ENCODE data around the gene ADARB2. TPM values are rescaled to one million over a fixed set of nuclear protein-coding genes. Genes with fewer than 3 reads are reported as not detected.
A peak's percentile ranks its signal among the peaks of the same experiment; 100 is the strongest.

ADARB2 gene
- total and polyA plus RNA-seq, 10 of the 15 experiments (the other 5 are each of a cell fraction or from before 2014, with no cell fraction given), result 0.02 to 4.1 (median 0.76) TPM

DNA sequence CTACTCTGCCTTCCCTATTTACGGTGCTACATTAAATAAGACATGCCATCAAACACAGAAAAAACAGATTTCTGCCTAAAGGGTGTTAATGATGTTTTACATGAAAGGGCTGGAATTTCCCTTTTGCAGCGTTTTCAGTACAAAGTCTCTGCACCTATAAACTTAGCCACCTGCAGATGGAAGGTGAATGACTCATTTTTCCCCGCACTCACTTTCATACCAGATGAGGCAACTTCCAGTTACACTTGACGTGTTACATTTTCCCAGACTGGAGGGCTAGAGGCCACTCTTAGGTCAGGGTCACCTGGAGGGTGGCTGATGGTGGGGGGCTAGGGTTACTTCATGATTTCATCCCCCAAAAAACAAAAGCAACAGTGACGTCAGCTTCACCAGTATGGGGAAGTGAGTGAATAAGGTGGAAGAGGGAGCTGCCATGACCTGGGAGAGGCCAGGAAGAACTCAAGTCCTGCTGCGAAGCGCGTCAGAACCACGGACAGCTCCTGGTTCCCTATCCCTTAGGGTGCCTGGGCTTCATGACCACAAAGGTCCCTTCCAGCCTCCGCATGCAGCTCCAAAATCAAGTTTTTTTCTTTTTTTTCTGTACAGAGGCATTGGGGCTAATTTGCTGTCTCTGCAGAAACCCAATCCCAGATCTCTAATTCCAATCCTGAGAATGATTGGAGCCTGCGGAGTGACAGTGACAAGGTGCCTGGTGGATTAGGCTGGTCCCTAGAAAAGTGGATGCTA lies 94.0 kb downstream of the ADARB2 start (continued):
- TF ChIP-seq ZZZ3 (IDR thresholded peaks at IDR 0.05; ENCODE audit: control insufficient read depth, insufficient read length, low read depth) (no peak), HCFC1 (IDR thresholded peaks at IDR 0.05; ENCODE audit: low read length) (no peak), JUND (IDR thresholded peaks at IDR 0.05; ENCODE audit: low read depth, low read length) (0 out of 2 replicates have a peak, but pooled peaks have one; percentile 30), SUZ12 (IDR thresholded peaks at IDR 0.05; ENCODE audit: unreplicated experiment) (no peak), MYB (IDR thresholded peaks at IDR 0.05; ENCODE audit: borderline replicate concordance, low read depth, low read length) (no peak), ZNF274 (IDR thresholded peaks at IDR 0.05; ENCODE audit: insufficient read depth, insufficient read length) (no peak), RAD21 (IDR thresholded peaks at IDR 0.05; ENCODE audit: insufficient read depth, low read depth, low read length) (0 out of 2 replicates have a peak, but pooled peaks have one; percentile 8), NFXL1 (IDR thresholded peaks at IDR 0.05; ENCODE audit: borderline replicate concordance) (no peak), ZBED1 (IDR thresholded peaks at IDR 0.05; ENCODE audit: borderline replicate concordance) (0 out of 2 replicates have a peak, but pooled peaks have one; percentile 62), SUPT20H (IDR thresholded peaks at IDR 0.05; ENCODE audit: borderline replicate concordance, control insufficient read depth, low read depth, low read length) (no peak), CBX5 (IDR thresholded peaks at IDR 0.05; ENCODE audit: low read depth) (0 out of 2 replicates have a peak, but pooled peaks have one; percentile 33), NBN (IDR thresholded peaks at IDR 0.05) (peak; percentile 62; the same call in 1 of the 2 replicates), RCOR1 (conservative IDR thresholded peaks at IDR 0.05; ENCODE audit: low read depth, low read length) (no peak)
- TF ChIP-seq, protein P1, sequence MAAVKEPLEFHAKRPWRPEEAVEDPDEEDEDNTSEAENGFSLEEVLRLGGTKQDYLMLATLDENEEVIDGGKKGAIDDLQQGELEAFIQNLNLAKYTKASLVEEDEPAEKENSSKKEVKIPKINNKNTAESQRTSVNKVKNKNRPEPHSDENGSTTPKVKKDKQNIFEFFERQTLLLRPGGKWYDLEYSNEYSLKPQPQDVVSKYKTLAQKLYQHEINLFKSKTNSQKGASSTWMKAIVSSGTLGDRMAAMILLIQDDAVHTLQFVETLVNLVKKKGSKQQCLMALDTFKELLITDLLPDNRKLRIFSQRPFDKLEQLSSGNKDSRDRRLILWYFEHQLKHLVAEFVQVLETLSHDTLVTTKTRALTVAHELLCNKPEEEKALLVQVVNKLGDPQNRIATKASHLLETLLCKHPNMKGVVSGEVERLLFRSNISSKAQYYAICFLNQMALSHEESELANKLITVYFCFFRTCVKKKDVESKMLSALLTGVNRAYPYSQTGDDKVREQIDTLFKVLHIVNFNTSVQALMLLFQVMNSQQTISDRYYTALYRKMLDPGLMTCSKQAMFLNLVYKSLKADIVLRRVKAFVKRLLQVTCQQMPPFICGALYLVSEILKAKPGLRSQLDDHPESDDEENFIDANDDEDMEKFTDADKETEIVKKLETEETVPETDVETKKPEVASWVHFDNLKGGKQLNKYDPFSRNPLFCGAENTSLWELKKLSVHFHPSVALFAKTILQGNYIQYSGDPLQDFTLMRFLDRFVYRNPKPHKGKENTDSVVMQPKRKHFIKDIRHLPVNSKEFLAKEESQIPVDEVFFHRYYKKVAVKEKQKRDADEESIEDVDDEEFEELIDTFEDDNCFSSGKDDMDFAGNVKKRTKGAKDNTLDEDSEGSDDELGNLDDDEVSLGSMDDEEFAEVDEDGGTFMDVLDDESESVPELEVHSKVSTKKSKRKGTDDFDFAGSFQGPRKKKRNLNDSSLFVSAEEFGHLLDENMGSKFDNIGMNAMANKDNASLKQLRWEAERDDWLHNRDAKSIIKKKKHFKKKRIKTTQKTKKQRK (IDR thresholded peaks at IDR 0.05; ENCODE audit: low read depth, low read length), result no peak
- TF ChIP-seq, protein P2, sequence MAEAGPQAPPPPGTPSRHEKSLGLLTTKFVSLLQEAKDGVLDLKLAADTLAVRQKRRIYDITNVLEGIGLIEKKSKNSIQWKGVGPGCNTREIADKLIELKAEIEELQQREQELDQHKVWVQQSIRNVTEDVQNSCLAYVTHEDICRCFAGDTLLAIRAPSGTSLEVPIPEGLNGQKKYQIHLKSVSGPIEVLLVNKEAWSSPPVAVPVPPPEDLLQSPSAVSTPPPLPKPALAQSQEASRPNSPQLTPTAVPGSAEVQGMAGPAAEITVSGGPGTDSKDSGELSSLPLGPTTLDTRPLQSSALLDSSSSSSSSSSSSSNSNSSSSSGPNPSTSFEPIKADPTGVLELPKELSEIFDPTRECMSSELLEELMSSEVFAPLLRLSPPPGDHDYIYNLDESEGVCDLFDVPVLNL (IDR thresholded peaks at IDR 0.05; ENCODE audit: low read depth, low read length), result no peak

Data from GM12878 (cell line).